Daoy (cell line): ENCODE results near the gene RNF187. TPM values are rescaled to one million over a fixed set of nuclear protein-coding genes. Genes with fewer than 3 reads are reported as not detected.
A peak's percentile ranks its signal among the peaks of the same experiment; 100 is the strongest.

ENCODE experiments used
- DNase-seq: peaks from one replicate; pipeline ENCODE4 v3.0.0-alpha.2; 2015; ENCODE audit warnings: low read depth
- total RNA-seq: library from RNA; depleted of rRNA; stranded (reverse); fragments of >200 nt; shearing (Covaris generic); gene quantifications from 2 replicates; pipeline ENCODE4 v1.2.3, GENCODE V29; 2014

RNF187 gene
- total RNA-seq, 1 experiment from 2014 or later: 40.5 TPM

DNA sequence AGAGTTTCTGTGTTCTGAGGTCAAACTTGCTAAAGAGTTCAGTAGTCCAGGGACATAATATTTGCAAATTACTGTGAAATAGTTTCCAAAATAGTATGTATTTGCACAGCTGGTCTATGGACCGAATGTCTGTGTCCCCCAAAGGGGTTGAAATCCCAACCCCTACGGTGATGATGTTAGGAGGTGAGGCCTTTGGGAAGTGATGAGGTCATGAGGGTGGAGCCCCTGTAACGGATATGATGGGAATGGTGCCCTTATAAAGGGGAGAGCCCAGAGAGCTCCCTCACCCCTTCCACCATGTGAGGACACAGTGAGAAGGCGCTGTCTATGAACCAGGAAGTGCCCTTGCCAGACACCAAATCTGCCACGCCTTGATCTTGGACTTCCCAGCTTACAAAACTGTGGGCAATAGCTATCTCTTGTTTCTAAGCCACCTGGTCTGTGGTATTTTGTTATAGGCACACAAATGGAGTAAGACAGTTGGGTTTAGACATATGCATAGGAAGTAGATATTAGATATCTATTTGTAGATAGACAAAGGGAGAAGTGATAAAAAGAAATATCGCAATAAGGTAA, 21.7 kb downstream of the RNF187 start:
- no peak for DNase-seq

DNA sequence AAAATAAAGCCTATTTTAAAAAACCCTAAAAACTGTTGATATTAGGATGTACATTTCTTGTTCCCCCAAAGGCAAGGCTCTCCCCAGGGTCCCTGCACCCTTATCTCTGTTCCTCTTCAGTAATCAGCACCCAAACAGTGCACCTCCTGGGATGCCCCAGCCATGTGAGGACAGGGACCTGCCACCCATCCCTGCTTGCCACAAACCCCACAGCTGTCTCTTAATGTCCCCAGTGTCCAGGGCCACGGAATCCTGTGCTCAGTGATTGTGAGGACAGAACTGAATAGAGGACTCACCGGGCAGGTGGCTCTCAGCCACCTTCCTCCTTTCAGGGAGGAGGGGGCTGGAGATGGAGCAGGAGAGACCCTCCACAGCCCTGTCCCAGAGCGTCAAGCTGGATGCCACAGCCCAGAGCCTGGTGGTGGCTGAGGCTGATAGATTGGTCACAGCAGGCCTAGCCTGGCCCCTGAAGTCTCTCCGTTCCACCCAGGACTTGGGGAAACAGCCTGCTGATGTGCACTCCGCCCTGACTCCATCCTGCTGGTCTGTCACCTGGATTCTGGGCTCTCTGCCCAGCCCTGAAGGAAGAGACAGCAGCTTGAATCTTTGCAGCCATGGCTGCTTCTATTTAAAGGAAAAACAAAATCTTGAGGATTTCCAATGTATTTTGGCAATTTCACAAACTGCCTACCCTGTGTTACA, 23.1 kb downstream of the RNF187 start:
- DNase-seq: no peak

DNA sequence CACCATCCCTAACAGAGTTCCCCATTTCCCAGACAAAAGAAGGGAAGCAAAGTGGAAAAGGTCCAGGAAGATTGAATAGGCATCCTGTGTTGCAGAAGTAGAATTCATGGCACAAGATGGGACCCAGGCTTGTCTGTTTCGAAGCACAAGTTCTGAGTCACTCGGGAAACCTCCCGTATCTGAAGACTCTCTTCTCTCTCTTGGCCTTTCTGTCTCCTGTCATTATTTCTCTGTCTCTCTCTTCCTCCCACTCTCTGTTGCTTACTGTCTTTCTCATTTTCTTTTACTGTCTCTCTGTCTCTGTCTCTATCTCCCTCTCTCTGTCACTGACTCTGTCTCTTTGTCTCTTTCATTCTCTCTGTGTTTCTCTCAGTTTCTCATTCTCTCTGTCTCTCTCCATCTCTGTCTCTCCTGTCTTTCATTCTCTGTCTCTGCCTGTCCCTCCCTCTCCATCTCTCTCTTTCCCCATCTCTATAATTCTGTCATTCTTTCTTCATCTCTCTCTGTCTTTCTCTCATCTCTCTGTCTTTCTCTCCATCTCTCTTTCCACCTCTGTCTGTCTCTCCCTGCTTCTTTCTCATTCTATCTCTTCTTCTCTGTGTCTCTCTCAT, 23.7 kb downstream of the RNF187 start:
- no peak for DNase-seq

DNA sequence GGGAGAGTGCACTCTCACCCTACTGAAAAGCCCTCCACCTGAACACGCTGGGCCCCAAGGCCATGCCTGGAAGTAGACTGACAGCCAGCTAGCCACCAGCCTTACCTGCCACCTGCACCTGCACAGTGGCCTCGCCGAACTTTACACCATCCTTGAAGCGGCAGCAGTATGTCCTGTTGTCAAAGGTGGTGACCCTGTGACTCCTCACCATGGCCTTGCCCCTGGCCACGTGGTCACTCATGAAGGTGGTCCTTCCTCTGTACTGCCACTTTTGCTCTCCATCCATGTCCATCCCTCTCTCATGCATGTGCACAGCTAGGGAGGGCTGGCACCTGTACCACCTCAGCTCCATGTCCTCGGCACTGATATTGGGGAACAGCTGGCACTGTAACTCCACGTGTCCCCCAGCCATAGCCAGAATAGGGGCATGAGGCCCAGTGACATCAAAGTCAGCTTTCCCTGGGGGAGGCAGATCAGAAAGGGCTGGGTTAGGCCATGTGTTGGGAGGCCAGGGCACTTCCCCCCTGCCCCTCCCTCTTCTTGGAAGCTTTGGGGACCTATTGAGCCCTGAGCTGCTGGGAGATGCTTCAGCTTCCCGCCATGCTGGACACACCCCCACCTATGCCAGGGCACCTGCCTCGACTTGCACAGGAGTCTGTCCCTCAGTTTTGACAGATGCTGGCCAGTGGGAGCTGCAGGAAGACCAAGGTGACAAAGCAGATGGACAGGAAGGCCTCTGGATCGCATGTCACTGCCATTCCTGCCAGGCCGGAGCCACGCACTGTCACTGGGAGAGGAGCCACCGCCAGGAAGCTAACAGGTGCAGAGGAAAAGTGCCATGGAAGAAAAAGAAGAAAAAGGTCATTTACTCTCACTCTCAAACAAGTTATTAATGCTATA, 24.6 kb downstream of the RNF187 start:
- DNase-seq: no peak

DNA sequence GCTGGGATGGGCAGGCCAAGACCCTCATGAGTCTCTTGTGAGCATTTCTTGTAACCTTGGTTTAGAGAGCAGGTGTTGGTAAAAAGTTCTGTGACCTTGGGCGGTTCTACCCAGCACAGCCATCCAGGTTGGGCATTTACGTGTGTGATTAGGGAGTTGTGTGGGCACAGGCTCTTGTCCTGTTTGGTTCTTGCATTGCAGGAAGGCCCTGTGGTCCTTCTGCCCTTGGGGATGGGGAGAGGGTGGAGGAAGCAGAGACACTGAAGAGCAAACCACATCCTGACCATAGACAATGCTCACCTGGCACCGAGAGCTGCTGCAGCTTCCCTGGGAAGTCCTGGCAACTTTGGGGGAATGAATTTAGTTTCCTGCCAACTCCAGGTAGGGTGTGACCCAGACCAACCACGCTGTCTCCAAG, 25.6 kb downstream of the RNF187 start:
- DNase-seq: no peak

DNA sequence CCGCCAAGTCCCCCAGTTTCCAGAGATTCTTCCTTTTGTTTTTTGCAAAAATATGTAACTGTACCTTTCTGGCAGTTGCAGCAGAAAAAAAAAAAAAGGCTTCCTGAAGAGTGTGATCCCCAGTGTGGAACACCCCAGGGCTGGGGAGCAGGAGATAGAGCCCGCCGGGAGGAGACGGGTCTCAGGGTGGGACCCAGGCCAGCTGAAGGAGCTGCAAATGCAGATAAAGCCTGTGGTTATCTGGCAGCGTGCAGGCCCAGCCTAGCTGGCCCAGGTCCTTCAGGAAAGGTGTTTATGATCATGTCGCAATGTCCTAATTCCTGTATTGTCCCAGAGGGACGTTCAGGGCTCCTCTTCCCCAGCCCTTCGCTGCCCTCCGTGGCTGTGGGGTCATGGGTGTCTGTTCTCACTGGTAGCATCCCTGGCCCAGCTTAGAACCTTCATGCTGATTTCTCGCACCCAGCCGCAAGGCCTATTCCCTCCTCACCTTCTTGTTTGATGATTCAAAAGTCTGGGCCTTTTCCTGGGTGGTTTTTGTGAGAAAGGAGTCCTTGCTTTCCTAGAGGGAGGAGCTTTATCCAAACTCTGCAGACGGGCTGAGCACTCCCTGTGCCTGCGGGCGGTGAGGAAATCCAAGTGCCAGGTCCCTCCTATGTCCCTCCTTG, 26.2 kb downstream of the RNF187 start:
- no peak for DNase-seq

DNA sequence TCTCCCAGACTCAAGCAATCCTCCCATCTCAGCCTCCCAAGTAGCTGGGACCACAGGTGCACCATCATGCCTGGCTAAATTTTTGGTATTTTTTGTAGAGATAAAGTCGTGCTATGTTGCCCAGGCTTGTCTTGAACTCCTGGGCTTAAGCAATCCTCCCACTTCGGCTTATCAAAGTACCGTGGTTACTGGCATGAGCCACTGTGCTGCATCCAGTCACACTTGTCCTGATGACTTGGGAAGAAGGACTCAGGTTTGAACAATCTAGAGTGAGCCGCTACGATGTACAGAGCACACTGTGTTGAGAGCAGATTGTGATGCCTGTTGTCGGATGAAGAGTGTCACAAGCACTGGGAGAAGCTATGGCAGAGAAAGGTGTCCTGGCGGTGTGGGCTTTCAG, 27.2 kb downstream of the RNF187 start:
- DNase-seq: no peak

DNA sequence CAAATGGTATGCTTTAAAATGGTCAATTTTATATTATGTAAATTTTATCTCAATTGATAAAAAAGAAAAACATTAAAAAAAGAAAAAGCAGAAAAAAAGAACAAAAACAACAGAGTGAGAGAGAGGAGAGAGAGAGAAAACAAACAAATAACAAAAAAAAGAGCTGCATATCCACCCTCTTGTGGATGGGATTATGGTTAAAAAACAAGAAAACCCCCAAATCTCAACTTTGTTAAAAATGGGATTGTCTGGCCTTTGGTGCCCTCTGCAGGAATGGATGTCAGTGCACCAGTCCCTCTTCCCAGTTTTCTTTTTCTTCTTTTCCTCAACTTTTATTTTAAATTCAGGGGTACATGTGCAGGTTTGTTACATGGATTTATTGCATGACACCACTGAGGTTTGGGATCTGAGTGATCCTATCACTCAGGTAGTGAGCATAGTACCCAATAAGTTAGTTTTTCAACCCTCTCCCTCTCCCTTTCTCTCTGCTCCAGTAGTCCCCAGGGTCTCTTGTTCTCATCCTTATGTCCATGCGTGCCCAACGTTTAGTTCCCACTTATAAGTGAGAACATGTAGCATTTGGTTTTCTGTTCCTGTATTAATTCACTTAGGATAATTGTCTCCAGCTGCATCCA, 28.1 kb downstream of the RNF187 start:
- DNase-seq: peak; percentile 24

DNA sequence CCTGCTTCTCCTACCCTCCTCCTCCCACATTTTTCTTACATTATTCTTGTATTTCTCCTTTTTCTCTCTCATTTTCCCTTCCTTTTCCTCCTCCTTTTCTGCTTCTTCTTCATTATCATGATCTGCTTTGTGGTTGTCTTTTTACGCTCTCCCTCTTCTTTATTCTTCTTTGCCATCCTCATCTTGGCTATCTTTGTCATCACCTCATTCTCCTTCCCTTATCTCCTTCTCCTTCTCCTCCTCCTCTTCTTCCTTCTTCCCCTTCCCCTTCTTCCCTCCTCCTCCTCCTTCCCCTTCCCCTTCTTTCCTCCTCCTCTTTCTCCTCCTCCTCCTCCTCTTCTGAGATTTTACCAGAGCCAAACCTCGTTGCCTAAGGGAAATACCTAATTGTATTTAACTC, 30.5 kb downstream of the RNF187 start:
- DNase-seq: no peak

DNA sequence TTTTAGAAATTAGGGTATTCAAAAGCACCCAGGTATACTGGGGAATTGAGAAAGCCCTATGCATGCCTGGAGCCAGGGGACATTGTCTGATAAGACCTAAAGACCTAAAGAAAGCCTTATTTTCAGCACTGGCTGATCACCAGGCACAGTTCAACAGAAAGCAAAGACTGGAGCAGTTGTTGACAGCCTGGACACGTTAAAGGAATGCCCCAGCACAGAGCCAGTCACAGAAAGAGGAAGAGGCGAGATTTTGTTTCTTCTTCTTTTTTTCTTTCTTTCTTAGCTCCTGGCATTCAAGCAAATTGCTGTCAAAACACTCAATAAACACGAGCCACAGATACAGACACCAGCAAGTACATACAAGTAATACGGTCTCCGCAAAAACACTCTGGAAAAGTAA, 40.4 kb downstream of the RNF187 start:
- no peak for DNase-seq

- no peak for DNase-seq
Measured at GRCh38 chr1:228528612-228529011, 41.4 kb downstream of the RNF187 start.

- no peak for DNase-seq
Measured at GRCh38 chr1:228530086-228530758, 43.0 kb downstream of the RNF187 start.

DNA sequence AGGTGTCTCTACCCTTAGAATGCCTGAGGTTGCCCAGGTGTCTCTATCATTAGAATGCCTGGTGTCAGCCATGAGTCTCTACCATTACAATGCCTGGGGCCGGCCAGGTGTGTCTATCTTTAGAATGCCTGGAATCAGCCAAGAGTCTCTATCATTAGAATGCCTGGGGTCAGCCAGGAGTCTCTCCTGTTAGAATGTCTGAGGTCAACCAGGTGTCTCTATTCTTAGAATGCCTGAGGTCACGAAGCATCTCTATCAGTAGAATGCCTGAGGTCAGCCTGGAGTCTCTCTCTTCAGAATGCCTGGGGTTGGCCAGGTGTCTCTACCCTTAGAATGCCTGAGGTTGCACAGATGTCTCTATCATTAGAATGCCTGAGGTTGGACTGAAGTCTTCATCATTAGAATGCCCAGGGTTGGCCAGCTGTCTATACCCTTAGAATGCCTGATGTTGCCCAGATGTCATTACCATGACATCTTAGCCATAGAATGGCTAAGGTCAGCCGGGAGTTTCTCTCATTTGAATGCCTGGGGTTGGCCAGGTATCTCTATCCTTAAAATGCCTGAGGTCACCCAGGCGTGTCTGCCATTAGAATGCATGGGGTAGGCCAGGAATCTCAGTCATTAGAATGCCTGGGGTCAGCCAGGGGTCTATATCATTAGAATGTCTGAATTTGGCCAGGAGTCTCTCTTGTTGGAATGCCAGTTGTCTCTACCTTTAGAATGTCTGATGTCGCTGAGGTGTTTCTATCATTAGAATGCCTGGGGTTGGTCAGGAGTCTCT, 44.0 kb downstream of the RNF187 start:
- no peak for DNase-seq

DNA sequence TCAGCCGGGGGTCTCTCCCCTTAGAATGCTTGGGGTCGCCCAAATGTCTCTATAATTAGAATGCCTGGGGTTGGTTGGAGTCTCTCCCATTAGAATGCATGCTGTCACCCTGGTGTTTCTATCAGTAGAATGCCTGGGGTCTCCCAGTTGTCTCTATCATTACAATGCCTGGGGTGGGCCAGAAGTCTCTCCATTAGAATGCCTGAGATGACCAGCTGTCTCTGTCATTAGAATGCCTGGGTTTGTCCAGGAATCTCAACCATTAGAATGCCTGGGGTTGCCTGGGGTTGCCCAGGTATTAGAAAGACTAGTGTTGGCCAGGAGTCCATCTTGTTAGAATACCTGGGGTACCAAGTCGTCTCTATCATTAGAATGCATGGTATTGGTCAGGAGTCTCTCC, 51.6 kb downstream of the RNF187 start:
- no peak for DNase-seq

DNA sequence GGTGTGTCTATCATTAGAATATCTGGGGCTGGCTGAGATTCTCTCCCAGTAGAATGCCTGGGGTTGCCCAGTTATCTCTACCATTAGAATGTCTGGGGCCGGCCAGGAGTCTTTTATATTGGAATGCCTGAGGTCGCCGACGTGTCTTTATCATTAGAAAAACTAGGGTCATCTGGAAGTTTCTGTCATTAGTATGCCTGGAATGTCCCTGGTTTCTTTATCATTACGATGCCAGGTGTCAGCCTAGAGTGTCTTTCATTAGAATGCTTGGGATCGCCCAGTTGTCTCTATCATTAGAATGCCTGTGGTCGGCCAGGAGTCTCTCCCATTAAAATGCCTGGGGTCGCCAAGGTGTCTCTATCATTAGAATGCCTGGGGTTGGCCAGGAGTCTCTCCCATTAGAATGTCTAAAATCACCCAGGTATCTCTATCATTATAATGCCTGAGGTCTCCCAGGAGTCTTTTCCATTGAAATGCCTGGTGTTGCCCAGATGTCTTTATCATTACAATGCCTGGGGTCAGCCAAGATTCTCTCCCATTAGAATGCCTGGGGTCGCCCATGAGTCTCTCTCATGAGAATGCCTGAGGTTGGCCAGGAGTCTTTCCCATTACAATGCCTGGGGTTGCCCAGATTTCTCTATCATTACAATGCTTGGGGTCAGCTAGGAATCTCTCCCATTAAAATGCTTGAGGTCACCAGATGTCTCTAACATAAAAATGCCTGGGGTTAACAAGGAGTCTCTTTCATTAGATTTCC, 53.2 kb downstream of the RNF187 start:
- no peak for DNase-seq

GRCh38 chr1:228541725-228542124, 54.5 kb downstream of the RNF187 start:
- DNase-seq: no peak

DNA sequence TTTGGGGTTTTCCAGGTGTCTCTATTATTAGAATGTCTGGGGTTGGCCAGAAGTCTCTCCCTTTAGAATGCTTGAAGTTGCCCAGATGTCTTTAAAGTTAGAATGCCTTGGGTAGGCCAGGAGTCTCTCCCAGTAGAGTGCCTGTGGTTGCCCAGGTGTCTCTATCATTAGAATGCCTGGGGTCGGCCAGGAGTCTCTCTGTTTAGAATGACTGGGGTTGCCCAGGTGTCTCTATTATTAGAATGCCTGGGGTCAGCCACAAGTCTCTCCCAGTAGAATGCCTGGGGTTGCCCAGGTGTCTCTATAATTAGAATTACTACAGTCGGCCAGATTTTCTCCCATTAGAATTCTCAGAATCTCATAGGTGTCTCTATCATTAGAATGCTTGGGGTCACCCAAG, 55.2 kb downstream of the RNF187 start:
- no peak for DNase-seq

- no peak for DNase-seq
Measured at GRCh38 chr1:228542981-228543380, 55.8 kb downstream of the RNF187 start.

DNA sequence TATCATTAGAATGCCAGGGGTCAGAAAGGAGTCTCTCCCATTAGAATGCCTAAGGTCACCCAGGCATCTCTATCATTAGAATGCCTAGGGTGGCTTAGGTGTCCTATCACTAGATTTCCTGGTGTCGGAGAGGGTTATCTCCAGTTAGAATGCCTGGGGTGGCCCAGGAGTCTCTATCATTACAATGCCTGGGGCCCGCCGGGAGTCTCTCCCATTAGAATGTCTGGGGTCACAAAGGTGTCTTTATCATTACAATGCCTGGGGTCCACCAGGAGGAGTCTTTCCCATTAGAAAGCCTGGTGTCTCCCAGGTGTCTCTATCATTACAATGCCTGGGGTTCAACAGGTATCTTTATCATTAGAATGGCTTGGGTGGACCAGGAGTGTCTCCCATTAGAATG, 56.2 kb downstream of the RNF187 start:
- DNase-seq: no peak
